ENCODE results near the gene SMG9.

SMG9 gene

DNA sequence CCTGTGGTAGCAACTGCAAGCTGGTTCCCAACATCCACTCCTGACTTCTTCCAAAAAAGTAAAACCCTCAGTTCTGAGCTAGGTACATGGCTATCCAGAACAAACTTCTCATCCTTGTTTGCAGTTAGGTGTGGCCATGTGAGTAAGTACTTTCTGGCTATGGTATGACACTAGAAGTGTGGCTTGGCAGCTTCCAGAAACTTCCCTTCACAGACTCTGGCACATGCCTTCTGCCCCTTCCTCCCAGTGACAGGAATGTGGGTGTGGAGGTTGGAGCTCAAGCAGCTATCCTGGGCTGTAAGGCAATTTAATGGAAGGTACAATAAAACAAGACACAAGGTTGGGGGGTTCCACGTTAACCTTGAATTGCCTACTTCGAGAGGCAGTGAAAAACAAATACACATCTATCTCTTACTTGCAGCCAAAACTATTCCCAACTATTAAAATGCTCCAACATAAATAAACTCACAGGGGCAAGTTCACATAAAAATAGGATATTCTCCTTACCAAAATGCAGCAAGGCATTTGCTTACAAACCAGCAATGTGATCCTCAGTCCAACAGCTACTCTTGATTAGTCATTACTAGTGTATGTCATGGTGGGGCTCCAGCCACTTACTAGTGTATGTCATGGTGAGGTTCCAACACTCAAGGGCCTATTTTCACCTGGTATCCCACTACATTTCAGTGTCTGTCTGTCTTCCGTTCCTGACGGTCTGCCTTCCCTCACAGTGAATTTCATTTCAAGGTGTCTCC is 3.1 kb downstream of the SMG9 start:
- no peak for DNase-seq

DNA sequence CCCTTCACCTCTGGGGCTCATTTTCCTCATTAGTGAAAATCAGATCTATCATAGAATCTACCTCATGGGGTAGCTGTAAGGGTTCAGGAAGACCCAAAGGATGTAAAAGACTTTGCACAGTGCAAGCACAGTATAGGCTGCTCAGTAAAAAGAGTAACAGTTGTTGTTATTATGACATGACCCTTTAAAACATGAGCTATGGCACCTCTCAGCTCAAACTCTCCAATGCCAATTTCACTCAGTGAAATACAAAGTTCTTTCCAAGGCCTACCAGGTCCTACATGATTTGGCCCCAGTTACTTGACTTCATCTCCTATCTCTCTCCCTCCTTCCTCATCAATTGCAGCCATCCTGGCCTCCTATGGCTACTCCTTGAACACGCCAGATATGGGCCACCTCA is 4.9 kb downstream of the SMG9 start:
- no peak for DNase-seq

DNA sequence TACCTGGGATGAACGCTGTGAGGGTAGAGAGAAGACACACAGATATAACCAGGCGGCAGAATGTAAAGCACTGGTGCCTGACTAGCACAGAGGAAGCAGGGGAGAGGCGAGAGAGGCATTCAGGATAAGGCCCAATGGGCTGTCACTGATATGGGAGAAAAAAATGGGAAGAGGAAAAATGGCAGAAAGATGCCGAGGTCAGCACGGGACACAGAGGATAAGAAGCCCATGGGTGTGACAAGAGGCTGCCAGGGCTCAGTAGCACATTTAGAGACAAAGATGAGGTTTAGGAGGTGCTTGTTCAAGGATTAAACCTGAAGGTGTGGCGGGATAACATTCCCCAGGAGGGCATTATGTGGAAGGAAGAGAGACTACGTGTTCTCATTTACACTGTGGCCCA is 5.6 kb downstream of the SMG9 start:
- no peak for DNase-seq

DNA sequence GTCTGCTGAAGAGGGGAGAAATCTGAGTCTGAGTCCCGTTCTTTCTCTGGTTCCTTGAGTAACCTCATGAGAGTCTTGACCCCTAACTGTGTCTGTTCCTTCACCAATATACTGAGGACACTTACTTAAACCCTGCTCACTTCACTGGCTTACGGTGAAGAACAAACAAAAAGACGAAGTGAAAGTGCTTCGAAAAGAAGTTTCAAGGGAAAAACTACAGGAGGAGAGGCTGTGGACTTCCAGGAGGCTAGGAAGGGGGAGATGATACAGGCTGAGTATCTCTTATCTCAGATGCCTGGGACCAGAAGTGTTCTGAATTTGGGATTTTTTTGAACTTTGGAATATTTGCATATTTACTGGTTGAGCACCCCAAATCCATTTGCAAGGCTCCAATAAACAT is 6.1 kb downstream of the SMG9 start:
- DNase-seq = no peak

DNA sequence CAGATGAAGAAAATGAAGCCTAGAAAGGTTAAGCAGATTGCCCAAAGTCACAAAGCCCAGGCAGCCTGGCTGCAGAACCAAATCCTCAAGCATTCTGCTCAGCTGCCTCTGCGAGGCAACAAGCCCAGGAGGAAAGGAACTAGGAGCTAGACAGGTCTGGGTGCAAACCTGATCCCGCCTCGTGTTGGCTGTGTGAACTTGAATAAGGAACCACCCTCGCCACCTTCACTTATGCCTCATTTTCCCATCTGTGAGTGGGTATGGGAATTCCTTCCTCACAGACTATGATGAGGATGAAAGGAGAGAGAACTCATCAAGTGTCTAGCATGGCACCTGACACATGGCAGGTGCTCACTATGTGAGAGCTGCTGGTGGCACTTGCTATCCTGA is 6.6 kb downstream of the SMG9 start:
- DNase-seq = no peak

DNA sequence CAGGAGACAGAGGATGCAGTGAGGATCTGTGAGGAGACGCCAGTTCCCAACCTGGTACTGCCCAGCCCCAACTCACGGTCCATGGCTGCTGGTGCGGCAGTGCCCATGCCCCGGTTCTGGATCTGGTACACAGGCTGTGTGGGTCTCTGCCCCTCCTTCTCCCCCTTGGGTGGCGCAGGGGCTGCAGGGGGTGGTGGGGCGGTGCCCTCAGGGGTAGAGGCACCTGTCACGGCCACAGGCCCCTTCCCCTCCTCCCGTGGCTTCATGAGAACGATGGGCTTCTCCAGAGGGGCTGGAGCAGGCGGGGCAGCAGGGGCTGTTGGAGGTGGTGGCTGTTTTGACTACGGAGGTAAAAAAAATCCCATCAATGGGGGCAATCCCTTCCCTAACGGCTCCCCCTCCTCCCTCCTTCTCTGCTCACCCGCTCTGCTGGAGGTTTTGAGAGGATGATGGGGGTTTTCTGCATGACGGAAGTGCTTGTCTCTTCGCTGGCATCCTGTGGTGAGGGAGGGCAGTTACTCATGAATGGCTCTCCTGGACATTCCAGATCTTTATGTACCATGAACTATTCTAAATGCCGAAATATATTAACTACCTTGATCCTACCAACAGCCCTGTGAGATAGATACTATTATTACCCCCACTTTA is 7.1 kb downstream of the SMG9 start:
- no peak for DNase-seq

DNA sequence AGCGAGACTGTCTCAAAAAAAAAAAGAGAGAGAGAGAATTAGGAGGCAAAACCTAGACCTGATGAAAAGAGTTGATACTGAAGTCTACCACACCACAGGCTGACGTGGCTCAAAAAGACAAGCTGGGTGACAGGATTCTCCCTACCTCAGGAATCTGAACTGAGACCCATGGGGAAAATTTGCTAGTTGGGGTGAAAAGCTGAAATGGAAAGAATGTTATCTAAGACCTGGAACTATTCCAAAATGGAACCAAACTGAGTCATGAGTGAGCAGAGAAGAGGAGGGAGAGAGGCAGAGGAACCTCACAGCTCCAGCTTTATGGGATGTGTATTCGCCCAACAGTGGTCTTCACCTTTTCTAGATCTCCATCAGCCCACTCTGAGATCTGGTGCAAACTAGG is 11.7 kb downstream of the SMG9 start:
- no peak for DNase-seq

DNA sequence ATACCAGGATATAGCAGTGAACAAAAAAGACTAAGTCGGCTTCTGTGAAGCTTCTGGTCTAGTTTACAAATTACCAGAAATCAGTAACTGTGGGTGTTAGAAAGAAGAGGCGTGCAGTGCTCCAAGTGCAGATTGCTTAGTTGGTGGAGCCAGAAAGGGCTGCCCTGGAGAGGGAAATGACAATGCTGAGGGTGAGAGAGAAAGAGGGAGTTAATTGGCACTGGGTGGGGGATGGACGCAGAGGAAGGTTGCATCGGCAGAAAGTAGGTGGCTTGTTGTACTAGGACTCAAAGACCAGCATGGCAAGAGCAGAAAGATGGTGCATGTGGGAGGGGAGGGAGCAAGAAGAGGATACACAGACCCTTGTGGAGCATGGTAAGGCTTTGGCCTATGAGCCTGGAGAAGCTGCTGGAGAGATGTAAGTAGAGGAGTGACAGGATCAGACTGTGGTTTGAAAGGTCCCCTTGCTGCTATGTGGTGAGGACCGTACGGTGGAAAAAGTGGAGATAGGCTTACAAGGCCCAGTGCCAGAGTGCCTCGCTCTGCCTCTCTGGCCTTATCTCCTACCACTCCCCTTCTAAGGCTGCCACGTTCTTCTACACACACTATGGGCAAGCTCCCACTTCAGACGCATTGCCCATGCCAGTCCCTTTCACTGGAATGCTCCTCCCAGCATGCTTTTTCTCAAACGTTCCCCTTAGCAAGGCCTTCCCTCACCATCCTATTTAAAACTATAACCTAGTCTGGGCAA is 13.5 kb downstream of the SMG9 start:
- no peak for DNase-seq

DNA sequence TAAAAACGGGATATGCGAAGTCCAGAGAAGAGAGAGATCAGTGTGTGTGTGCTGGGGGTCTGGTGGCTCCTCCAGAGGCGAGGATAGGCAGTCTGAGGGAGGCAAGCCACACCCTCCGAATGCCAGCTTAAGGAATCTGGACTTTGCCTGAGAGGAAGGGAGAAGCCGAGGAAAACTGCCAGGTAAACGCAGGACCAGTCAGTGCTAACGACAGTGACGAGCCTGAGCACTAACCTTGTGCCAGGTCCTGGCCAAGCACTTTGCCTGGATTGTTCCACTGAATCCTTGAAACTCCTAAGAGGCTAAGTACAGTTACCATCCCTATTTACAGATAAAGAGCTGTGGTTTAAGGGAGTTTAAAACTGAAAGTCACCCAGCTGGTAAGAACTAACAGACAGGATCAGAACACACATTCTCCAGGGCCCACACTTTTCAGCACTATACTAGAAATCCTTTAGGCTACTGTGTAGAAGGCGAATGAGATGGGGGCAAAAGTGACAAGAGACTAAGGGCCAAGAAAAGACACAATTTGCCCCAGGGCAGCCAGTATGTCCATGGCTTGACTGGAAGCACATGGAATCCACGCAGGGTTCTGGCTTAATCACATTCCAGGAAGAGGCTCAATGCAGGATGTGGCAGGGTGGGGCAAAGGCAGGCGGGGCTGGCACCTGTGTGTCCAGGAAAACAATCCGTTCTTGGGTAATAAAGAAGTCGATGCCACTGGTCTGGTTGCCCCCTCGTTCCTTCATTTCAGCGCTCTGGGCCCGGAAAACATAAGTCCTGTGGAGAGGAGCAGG is 15.1 kb downstream of the SMG9 start:
- no peak for DNase-seq

DNA sequence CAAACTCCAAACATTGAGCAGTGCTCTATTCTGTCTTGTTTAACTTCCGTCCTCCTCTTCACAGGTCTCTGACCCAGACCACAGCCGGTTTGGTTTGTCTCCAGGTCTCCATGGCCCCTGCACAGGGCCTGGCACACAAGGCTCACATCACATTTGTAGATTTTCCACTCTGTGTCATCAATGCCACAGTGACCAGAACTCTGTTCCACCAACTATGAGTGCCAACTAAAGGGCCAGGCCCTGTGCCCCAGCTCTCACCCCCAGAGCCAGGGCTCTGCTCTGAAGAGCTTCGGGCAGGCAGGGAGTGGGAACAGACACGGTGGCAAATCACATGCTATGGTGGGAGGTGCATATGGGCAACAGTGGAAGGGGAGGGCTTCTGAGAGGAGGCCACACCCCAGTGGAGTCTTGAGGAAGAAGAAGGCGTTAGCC is 16.0 kb downstream of the SMG9 start:
- DNase-seq = no peak

DNA sequence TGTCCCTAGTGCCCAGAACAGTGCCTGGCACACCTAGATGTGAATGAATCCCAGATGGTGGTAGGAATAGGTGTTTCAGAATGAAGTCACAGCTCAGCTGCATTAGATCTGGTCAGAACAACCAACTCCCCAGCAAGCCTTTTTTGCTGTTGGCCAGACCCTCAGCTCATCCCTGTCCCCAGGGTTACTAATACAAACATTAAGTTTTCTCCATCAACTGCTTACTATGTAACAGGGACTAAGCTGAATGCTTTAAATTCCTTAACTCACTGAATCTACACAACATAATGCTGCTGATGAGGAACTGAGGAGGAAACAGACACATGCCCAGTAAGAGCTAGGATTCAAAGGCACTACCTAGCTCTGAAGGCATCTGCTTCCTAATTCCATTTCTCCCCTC is 18.8 kb downstream of the SMG9 start:
- no peak for DNase-seq

DNA sequence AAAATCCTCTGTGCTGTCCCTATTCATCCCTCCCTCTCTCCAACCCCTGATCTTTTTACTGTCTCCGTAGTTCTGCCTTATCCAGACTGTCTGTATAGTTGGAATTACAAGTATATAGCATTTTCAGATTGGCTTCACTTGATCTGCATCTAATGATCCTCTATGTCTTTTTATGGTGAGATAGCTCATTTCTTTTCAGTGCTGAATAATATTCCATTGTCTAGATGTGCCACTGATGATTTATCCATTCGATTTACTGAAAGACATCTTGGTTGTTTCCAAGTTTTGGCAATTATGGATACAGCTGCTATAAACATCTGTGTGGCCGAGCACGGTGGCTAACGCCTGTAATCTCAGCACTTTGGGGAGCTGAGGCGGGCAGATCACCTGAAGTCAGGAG is 19.7 kb downstream of the SMG9 start:
- DNase-seq = no peak

DNA sequence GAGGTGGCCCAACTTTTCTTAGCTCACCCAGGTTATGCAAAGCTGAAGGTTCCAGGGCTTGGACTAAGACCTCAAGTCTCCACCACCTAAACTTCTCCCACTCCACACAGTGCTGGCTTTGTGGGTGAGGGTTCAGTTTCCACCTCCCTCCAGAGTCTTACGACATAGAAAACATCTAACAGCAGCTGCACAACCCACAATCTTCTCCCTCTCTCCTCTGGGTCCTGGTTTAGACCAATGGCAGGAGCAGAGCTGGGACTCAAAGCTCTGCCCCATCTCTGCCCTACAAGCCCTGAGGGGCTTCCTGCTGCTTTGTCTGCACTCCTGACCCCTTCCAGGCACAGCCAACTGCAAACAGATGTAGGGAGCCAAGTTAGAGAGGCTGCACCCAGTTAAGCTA is 22.9 kb downstream of the SMG9 start:
- DNase-seq = no peak

DNA sequence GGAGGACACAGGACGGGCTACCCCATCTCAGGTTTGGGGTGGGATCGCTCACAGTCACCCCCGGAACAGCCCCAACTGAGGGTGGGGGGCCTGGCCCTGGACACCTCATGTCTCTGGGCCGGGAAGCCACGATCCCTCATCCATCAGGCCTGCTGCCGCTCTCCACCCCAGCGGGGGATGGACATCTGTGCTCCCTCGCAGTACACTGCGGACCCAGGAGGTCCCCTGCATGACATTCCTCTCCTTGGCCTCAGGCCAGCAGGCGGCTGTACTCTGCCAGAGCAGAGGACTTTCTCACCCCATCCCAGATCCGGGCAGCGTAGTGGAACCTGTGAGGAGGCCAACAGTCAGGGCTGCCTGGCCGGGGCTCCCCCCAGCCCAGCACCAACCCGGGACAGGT is 23.4 kb downstream of the SMG9 start:
- DNase-seq = no peak

DNA sequence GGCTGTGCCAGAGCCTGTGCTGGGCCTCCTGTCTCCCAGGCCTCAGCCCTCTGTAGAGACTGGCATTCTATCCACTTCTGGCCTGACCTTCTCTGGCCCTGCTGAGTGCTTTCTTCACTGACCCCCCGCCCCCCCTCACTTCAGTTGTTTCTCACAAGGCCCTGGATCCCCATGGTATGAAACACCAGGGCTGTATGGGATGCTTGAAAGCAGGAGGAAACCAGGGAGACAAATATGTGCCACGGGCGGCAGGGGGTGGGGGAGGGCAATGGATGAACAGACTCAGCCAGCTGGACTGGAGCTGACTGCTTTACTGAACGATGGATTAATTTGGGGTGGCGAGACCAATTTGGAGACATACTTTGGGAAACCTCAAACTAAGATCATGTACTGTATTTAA is 24.8 kb downstream of the SMG9 start:
- no peak for DNase-seq

DNA sequence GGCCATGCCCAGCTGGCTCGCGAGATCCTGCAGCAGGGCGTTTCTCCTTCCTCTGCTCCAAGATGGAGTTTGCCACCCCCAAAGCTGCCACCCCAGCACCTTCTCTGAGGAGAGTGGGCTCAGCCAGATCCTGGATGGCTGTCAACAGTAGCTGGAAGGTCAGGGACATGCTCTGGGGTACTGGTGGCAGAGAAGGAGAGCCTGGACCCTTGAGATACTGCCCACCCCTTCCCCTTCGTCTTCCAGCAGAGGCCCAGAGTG is 27.2 kb downstream of the SMG9 start:
- no peak for DNase-seq

DNA sequence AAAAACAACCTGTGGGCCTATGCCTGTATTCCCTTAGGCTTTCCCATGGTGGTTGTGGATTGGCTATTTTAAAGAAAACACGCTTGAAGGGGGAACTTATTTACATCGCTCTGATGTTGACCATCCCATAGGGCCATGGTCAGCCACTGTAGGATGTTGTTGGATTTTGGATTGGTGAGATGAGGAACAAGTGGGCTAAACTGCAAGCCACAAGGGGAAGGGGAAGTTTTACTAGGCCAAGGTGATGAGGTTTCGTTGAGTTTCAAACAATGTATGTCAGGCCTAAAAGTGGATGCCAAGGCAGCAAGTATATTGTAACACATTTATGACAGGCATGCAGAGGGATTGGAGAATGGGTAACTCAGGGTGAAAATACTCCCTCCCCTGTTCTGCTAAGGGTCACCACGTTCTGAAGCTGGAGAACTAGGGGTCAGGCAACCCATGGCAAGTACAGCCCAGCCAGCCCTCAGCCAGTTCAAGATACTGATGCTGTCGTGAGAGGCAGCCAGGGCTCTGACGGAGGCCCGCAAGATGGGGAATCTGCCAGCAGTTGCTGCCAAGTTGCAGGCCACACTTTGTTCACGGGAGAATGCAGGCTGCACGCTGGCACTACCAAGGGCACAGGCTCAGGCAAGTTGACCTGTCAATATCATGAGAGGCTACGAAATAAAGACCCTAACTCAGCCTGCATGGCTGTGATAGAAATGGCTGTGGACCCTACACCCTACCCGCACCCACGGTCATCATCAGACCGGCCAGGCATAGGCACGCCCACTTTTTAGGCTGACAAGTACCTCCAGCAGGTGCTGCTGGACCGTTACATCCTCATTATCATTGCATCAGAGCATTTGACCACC is 27.8 kb downstream of the SMG9 start:
- DNase-seq = no peak

DNA sequence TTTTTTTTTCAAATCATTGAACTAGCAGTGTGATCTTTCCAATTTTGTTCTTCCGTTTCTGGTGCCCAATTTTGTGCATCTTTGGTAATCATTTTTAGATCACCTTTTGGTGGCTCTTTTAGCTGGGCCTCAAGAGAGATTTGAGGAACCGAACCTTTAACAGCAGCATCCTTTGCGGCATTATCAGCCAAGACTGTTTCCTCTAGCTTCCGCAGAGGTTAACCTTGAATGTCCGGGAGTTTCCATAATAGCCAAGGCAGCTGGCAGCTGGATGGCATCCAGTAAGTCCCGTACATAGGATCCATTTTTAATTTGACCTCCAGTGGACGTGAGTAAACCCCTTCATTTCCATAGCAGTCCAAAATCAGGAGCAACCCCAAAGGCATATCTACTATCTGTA is 29.3 kb downstream of the SMG9 start:
- DNase-seq = no peak

DNA sequence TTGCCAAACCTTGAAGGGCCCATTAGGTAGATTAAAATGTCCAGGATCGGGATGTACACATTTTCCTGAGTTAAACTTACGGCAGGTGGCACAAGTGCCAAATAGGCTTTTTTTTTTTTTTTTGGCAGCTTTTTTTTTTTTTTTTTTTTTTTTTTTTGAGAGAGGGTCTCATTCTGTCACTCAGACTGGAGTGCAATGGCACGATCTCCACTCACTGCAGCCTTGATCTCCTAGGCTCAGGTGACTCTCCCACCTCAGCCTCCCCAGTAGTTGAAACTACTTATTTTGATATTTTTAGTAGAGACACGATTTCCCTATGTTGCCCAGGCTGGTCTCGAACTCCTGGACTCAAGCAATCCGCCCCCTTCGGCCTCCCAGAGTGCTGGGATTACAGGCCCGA is 29.9 kb downstream of the SMG9 start:
- no peak for DNase-seq

DNA sequence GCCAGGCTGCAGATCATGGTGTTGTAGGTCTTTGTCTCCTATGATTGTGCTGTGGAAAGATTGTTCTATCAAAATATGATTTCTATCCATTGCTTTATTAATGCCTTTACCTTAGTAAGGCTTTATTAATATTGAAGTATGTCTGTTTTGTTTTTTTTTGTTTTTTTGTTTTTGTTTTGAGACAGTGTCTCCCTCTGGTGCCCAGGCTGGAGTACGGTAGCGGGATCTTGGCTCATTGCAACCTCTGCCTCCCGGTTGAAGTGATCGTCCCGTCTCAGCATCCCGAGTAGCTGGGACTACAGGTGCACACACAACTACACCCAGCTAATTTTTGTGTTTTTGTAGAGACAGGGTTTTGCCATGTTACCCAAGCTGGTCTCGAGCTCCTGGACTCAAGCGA is 31.2 kb downstream of the SMG9 start:
- DNase-seq = no peak

DNA sequence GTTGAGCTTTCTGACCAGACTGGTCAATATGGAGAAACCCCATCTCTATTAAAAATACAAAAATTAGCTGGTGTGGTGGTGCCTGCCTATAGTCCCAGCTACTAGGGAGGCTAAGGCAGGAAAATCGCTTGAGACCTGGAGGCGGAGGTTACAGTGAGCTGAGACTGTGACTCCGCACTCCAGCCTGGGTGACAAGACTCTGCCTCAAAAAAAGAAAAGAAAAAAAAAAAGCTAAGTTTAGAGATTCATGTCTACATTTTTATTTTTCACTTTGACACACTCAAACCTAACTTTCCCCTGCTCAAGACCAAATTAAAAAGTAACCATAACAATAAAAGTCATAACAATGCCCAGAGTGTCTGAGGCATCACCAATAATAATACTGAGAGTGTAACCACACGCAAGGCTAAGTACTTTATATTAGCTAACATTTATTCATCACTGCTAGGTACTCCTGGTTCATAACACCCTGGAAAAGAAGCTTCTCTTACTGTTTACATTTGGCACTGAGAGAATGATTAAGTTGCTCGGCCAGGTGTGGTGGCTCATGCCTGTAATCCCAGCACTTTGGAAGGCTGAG is 33.2 kb downstream of the SMG9 start:
- no peak for DNase-seq

DNA sequence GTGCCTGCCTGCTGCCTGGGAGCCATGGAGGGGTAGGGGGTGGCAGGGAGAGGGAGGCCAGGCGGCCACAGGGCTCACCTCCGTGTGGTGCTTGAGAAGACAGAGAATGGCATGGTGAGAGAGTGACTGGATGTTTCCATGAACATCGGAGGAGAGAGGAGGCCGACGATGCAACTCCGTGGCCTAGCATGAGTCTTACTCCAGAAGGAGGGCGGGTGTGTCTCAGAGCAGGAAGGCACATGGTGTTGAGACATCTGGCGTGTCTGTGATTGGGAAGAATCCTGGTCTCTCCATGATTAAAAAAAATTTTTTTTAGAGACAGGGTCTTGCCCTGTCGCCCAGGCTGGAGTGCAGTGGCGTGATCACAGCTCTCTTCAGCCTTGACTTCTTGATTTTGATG is 33.8 kb downstream of the SMG9 start:
- no peak for DNase-seq
